UCSD-AML1 (cell line): ENCODE measurements around the gene RABGAP1L.
"Not testable (repeated sequence)": the region's sequence is repeated elsewhere in the genome, so short reads cannot be mapped to it uniquely, and the experiment has no call there.

Experiments used
- DNase-seq: peaks from one replicate; lab custom pipeline; 2025; ENCODE audit not compliant: unreplicated experiment; lab: John Stamatoyannopoulos, UW

RABGAP1L gene

DNA sequence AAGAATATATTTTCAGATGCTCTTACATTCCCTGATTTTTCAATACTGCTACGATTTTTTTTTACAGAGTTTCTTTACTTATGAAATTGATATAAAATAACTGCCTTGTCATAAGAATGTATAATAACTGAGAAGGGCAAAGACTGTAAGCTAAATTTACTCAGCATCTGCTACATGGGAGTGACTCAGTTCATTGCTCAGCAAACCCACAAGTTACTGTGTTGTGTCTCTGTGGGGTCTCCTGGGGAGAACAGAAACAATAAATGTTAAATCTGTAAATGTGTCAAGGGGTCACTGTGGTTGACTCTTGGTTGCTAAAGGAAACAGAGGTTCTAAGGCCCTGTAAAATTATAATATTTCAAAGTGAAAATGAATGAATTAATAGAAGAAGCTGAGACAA, 630.1 kb downstream of the RABGAP1L start:
- DNase-seq, result no peak

GRCh38 chr1:174791863-174792262, 632.5 kb downstream of the RABGAP1L start:
- no peak for DNase-seq

- DNase-seq, result no peak
Measured at GRCh38 chr1:174794861-174795260, 635.5 kb downstream of the RABGAP1L start.

GRCh38 chr1:174795806-174796205, 636.5 kb downstream of the RABGAP1L start:
- DNase-seq, result no peak

GRCh38 chr1:174797398-174797797, 638.1 kb downstream of the RABGAP1L start:
- DNase-seq, result no peak

- no peak for DNase-seq
Measured at GRCh38 chr1:174799136-174799479, 639.8 kb downstream of the RABGAP1L start.

GRCh38 chr1:174800216-174800851, 641.0 kb downstream of the RABGAP1L start:
- no peak for DNase-seq

- no peak for DNase-seq
Measured at GRCh38 chr1:174800876-174801275, 641.6 kb downstream of the RABGAP1L start.

GRCh38 chr1:174809755-174810280, 650.5 kb downstream of the RABGAP1L start:
- no peak for DNase-seq

DNA sequence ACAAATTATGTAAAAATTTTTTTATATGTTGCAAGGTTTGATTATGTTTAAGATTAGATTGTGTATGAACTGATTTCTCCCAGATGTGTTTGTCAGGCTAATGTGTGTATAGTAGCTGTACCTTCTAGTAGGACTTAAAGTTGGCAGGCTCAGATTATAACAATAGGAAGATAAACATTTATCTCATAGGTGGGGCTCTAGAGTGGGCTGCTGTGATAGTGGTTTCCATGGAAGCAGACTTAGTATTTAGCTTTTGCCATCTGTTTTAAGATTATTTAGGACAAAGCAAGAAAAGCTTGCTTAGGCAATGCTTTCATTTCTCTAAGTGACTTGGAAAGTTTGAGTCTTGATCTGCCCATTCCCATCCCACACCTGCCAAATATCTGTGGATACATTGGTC, 652.7 kb downstream of the RABGAP1L start:
- no peak for DNase-seq

GRCh38 chr1:174812656-174813055, 653.3 kb downstream of the RABGAP1L start:
- DNase-seq, result no peak

DNA sequence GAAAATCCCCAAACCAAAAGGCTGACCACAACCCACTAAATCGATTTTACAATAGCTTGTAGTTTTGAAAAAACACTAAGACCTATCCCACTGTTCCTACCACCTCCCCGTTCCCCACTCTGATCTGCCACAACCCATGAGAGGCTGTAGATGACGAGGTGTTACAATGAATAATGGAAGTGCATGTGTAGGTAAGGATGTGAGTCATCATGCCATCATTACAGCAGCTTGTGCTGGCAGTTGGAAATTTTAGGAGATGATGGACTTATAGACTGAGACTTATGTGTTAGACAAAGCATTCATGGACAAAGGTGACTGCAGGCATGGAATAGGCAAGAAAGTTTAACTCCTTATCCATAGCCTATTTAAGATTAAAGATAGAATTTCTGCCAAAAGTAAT, 655.7 kb downstream of the RABGAP1L start:
- no peak for DNase-seq

DNA sequence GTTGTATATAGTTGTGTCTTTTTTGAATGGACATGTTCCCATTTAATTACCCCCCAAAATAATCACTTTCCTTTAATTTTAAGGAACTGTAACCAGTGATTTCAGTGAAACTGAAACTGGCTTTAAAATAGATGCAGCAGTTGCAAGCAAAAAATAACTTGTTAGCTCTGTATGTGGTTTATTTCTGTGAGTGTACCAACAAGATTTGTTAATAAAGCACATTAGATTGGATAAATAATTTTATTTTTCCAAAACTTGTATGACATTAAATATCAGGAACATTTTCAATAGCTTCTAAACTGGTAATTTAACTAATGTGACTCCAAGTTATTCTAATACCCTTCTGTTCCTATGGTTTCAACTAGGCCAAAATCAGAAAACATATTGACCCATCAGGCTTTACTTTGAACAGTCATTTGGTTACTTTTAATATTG, 656.2 kb downstream of the RABGAP1L start:
- no peak for DNase-seq

- DNase-seq, result not testable (repeated sequence)
Measured at GRCh38 chr1:174816621-174817020, 657.3 kb downstream of the RABGAP1L start.

DNA sequence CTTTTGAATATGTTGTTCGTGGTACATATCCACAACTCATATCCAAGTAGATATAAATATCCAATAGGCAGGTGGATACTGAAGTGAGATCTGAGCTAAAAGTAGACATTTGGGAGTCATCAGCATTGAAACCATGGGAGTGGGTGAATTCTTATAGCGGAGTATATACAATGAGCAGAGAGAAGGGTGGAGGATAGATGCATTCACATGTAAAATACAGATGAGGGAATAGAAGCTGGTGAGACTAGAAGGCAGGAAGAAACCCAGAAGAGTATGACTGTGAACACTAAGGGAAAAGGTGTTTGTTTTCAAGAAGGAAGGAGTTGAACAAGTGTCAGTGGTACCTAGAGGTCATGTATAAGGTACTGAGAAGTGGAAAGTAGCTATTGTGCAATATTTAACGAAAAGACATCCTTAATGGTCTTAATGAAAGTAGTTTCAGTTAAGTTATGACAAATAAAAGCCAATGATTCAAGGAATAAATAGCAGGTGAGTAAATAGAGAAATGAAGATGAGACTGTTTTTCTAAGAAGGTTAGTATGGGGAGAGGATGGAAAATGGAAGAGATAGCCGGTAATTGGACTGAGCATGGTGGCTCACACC, 658.8 kb downstream of the RABGAP1L start:
- no peak for DNase-seq

DNA sequence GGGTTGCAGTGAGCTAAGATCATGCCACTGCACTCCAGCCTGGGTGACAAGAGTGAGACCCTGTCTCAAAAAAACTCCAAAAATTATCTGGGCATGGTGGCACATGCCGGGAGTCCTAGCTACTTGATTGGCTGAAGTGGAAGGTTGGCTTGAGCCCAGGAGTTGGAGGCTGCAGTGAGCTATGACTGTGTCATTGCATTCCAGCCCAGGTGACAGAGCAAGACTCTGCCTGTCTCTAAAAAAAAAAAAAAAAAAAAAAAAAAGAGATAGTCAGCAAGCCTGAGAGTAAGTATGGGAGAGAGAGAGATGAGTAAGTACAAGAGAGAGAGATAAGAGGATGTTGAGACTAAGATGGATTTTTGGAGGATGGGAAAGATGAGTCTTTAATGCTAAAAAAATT, 659.6 kb downstream of the RABGAP1L start:
- DNase-seq, result no peak

DNA sequence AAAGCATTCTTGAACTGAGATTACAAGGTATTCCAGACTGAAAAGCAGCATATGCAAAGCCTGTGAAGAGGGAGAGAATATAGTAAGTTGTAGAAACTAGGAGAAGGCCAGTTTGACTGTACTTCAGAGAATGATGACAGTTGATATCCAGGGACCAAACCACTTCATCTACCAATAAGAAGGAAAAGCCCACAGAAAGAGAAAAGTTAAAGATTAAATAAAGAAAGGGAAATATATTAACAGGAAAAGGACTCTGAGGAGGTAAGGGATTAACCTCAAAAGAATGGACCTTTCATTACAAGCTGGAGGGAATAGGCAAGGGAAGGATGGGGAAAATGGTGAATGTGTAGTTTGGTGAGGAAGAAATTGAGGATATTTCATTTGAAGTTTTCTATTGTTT, 660.3 kb downstream of the RABGAP1L start:
- no peak for DNase-seq

DNA sequence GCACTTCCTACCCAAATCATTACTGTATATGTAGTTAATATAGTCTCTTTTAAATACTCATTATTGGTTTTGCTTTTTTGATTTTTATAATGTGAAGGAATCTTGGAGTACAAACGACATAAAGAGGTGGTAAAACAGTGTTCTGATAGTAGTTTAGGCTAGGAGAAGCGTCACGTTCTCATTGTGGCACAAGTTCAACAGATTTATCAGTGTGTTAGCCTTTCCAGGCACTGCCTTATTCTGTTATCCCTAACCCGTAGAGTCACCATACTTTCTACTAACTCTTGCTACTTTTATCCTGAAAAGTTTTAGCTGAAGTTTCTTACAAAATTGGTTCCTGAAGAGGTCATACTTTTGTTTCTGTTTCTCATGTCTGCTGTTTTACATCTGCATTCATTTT, 665.8 kb downstream of the RABGAP1L start:
- DNase-seq, result no peak

DNA sequence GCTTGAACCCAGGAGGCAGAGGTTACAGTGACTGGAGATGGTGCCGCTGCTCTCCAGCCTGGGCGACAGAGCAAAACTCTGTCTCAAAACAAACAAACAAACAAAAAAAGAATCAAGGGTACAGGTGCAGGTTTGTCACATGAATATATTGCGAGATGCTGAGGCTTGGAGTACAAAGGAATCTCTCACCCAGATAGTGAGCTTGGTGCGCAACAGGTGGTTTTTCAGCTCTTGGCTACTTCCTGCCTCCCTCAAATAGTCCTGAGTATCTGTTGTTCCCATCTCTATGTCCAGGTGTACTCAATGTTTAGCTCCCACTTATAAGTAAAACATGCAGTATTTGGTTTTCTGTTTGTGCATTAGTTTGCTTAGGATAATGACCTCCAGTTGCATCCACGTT, 666.5 kb downstream of the RABGAP1L start:
- DNase-seq, result no peak

DNA sequence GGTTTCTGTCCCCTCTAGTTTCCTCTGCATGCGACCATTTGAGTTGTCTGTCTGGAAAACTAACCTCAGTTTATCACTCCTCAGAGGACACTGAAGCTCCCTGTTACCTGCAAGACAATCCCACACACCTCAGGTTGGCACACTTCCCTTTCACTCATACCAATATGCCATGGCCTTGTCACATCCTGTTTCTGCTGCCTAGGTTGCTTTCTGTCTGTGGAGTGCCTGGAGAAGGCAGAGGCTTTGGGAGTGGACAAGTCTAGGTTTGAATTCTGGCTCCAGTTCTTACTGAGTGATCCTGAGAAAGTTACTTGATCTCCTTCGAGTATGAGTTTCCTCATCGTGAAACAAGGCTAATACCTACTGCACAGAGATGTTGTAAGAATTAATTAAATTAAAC, 668.9 kb downstream of the RABGAP1L start:
- DNase-seq, result no peak

DNA sequence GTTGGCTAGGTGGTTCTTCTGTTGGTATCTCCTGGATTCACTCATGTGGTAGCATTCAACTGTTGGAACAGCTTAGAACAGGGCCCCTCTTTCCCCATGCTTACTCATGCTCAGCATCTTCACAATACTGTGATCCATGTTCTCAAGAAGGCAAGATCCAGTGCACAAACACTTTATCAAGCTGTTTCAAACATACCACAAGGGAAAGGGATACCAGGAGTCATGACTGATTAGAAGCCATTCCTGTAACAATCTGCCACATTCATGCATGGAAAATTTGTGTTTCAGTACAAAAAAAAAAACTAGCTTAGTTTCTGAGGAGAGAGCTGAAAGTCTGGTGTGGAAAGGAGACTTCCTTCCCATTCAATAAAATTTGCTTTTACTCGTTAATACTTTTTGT, 670.7 kb downstream of the RABGAP1L start:
- DNase-seq, result no peak

- DNase-seq, result no peak
Measured at GRCh38 chr1:174836543-174836942, 677.2 kb downstream of the RABGAP1L start.

DNA sequence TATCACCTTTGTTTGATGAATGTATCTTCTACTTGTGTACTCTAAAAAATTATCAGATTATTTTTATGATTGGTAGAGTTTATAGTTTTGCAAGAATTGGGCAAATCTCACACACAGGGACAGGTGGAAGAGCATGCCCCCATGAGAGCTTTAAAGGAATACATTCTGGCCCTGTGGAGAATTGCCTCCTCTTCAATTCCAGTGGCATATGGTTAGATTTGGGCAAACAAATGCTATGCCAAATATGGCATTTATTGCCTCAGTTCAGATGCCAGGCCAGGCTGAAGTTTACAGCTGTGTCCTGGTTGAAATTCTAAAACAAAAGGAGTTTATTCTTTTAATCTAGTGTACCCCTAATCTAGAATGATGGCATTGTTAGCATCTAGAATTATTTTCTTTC, 678.1 kb downstream of the RABGAP1L start:
- no peak for DNase-seq
